Mammary epithelial cell (primary cell): Measurements from ENCODE around the gene TXK.

ENCODE experiments used
- CTCF ChIP-seq, 2 donors: IDR thresholded peaks in 1 of 2; conservative IDR thresholded peaks in 1 of 2; 2 replicates each; pipeline ENCODE4 v1.5.1; 2011 to 2012; ENCODE audit warnings: inconsistent platforms in 2 of 2, low read length in 2 of 2, mild to moderate bottlenecking in 2 of 2, control low read depth in 1 of 2, low read depth in 1 of 2; ENCODE audit not compliant: insufficient read depth in 1 of 2; ENCODE audit errors: extremely low read depth in 1 of 2
- EZH2 ChIP-seq: IDR thresholded peaks from 2 replicates; pipeline ENCODE4 v1.6.1; 2012; ENCODE audit warnings: low read length, inconsistent platforms, borderline replicate concordance

- no peak for TF ChIP-seq CTCF (conservative IDR thresholded peaks at IDR 0.05 in 1 of 2, IDR thresholded peaks at IDR 0.05 in 1 of 2; ENCODE audit: extremely low read depth in 1 of 2, insufficient read depth in 1 of 2, low read depth in 1 of 2, low read length in 2 of 2)
- no peak for TF ChIP-seq EZH2
These were observed 102.1 kb downstream of the TXK start for GRCh38 chr4:48031802-48032525.
